Rectal smooth muscle tissue (tissue), 1 donor: ENCODE results near the gene LRRTM4.
"Not testable (repeated sequence)": the region's sequence is repeated elsewhere in the genome, so short reads cannot be mapped to it uniquely, and the experiment has no call there.

ENCODE experiments used
- H3K27ac ChIP-seq: one replicate; pipeline ENCODE4 v1.7.0; 2013; ENCODE audit warnings: low read depth, low read length, inconsistent platforms
- H3K27me3 ChIP-seq: one replicate; pipeline ENCODE4 v1.7.0; 2013; ENCODE audit warnings: low read length; ENCODE audit not compliant: control insufficient read depth, insufficient read depth
- H3K36me3 ChIP-seq: one replicate; pipeline ENCODE4 v1.7.0; 2013; ENCODE audit warnings: low read length; ENCODE audit not compliant: control insufficient read depth, insufficient read depth
- H3K4me1 ChIP-seq: one replicate; pipeline ENCODE4 v1.7.0; 2013; ENCODE audit warnings: low read length; ENCODE audit not compliant: control insufficient read depth, insufficient read depth
- H3K4me3 ChIP-seq: one replicate; pipeline ENCODE4 v1.7.0; 2013; ENCODE audit warnings: low read length
- H3K9ac ChIP-seq: one replicate; pipeline ENCODE4 v1.7.0; 2013; ENCODE audit warnings: low read length

The LRRTM4 gene

DNA sequence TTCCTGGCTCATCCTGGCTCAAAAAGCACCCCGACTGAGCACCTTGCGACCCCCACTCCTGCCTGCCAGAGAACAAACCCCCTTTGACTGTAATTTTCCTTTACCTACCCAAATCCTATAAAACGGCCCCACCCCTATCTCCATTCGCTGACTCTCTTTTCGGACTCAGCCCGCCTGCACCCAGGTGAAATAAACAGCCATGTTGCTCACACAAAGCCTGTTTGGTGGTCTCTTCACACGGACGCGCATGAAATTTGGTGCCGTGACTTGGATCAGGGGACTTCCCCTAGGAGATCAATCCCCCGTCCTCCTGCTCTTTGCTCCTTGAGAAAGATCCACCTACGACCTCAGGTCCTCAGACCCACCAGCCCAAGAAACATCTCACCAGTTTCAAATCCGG, 433.8 kb downstream of the LRRTM4 start:
- not testable (repeated sequence) for H3K27me3 ChIP-seq, H3K9ac ChIP-seq, H3K4me3 ChIP-seq, H3K4me1 ChIP-seq, H3K27ac ChIP-seq, H3K36me3 ChIP-seq

DNA sequence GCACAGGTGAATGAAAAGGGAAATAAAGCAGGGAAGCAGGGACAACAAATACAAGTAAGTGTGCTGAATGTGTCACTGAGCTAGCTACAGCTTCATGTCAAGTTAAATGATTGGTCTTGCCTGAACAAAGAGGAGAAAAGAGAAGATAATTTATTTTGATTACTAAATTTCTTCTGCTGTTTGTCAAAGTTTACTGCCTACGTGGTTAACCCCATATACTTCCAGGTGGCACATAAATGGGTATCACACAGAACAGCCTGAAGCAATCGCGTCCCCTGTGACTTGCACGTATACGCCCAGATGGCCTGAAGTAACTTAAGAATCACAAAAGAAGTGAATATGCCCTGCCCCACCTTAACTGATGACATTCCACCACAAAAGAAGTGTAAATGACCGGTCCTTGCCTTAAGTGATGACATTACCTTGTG, 434.2 kb downstream of the LRRTM4 start:
- no peaks in the 10 kb centered on the region for H3K27me3 ChIP-seq
- H3K36me3 ChIP-seq, result no peaks in the 10 kb centered on the region
- no peak overlapping the region for H3K4me3 ChIP-seq
- H3K27ac ChIP-seq, result no peak overlapping the region
- no peaks in the 10 kb centered on the region for H3K4me1 ChIP-seq
- no peak overlapping the region for H3K9ac ChIP-seq

DNA sequence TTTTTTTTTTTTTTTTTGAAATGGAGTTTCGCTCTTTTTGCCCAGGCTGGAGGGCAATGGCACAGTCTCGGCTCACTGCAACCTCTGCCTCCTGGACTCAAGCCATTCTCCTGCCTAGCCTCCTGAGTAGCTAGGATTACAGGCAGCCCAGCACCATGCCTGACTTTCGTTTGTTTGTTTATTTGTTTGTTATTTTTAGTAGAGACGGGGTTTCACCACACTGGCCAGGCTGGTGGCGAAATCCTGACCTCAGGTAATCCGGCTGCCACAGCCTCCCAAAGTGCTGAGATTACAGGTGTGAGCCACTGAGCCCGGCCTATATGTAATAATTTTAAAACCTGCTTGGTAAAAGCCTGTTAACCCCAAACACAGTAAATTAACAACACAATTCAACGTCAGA, 435.7 kb downstream of the LRRTM4 start:
- Histone ChIP-seq H3K4me1 (no peaks in the 10 kb centered on the region), H3K27ac (no peak overlapping the region), H3K36me3 (no peaks in the 10 kb centered on the region), H3K9ac (no peak overlapping the region), H3K4me3 (no peak overlapping the region), H3K27me3 (no peaks in the 10 kb centered on the region)

DNA sequence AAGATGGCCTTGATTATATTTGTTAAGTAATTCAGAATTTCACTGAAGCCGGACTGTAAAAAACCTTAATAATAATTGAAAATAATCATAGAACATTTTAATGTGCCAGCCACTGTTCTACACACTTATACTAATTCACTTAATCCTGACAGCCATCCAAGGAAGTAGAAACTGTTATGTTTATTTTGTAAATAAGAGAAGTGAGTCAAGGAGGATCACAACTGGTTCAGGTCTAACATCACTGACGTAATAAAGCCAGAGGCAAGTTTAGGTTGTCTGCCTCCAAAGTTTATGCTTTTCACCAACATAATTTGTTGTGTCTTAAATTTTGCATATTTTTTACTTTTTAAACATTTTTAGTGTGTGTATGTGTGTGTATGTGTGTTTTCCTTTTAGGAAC, 436.1 kb downstream of the LRRTM4 start:
- Histone ChIP-seq H3K27ac (no peak overlapping the region), H3K4me3 (no peak overlapping the region), H3K27me3 (no peaks in the 10 kb centered on the region)

DNA sequence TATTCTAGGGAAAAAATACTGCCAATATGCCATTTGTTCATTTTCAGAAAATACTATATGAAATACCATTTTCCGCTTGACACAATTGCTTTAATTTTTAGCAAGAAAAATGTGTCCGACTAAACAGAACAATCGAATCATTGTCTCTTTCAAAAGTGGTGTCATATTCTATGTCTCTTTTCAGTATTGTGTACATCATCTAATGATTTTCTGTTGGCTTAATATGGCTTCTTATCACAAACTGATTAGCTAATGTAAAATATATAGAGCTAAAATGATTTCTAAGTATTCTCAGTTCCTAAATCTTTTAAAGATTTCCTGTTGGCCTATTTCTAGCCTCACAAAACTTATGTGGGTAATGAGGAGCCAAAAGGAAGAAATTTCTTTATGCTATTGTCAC, 436.6 kb downstream of the LRRTM4 start:
- Histone ChIP-seq H3K9ac (no peak overlapping the region), H3K4me1 (no peaks in the 10 kb centered on the region), H3K36me3 (no peaks in the 10 kb centered on the region), H3K4me3 (no peak overlapping the region), H3K27ac (no peak overlapping the region), H3K27me3 (no peaks in the 10 kb centered on the region)

More for the DNA sequence above, 436.1 kb downstream of the LRRTM4 start:
- no peaks in the 10 kb centered on the region for H3K4me1 ChIP-seq
- H3K9ac ChIP-seq, result no peak overlapping the region
- H3K36me3 ChIP-seq, result no peaks in the 10 kb centered on the region

DNA sequence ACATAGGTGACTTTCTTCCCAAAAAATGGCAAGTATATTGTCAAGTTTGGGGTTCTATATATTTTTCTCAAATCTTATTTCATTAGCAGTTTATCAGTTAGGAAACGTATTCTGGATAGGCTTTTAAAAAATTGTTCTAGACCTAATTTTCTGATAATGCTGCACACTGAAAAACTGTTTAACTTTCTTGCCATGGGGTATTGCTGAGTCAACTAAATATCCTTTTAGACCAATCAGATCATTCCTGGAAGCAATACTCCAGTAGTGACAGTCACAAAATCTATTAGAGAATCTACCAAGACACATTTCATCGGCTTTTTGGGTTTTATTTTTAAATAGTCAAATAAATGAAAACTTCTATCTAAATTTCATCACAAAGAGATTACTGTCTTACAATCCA, 440.6 kb downstream of the LRRTM4 start:
- Histone ChIP-seq H3K27ac (no peak overlapping the region), H3K27me3 (no peaks in the 10 kb centered on the region), H3K36me3 (no peaks in the 10 kb centered on the region), H3K4me3 (no peak overlapping the region), H3K9ac (no peak overlapping the region), H3K4me1 (no peaks in the 10 kb centered on the region)

DNA sequence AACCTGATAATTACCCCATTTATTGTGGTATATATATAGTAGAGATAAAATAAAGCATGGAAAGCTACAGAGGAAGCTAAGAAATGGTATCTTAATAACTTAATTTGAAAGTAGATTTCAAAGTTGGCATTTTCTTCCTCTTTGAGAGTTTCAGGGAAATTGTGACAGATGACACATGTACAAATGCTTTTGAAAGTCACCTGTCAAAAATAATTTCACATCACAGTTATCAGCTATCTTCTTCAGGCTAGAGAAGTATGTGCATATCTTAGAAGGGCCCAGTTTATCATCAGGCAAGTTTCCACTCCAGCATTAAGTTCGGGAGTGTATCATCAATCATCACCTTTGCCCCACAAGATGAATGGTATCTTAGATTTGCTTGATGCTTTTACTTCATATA, 457.9 kb downstream of the LRRTM4 start:
- no peak overlapping the region for H3K4me3 ChIP-seq
- no peak overlapping the region for H3K9ac ChIP-seq
- H3K27ac ChIP-seq, result no peak overlapping the region
- H3K36me3 ChIP-seq, result no peaks in the 10 kb centered on the region
- H3K4me1 ChIP-seq, result no peaks in the 10 kb centered on the region
- H3K27me3 ChIP-seq, result no peaks in the 10 kb centered on the region

DNA sequence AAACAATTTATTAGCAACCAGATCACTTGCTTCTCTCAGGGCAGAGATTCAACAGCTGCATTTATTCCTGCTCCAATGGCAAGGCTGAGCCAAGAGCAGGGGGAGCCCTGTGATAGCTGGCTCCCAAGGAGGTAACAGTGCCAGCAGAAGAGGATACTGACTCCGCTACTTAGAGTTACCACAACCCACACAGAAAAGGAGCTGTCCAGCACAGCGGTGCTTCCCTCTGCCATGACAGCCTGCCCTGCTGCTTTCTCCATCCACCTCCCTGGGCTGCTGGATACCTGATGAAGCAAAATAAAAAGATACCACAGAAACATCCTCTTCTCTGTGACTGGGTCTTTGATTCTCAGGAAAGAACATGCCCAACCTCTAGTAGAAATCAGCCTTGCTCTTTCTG, 467.2 kb downstream of the LRRTM4 start:
- no peak overlapping the region for H3K27ac ChIP-seq
- no peaks in the 10 kb centered on the region for H3K36me3 ChIP-seq
- no peaks in the 10 kb centered on the region for H3K4me1 ChIP-seq
- H3K27me3 ChIP-seq, result no peaks in the 10 kb centered on the region
- H3K9ac ChIP-seq, result no peak overlapping the region
- H3K4me3 ChIP-seq, result no peak overlapping the region

DNA sequence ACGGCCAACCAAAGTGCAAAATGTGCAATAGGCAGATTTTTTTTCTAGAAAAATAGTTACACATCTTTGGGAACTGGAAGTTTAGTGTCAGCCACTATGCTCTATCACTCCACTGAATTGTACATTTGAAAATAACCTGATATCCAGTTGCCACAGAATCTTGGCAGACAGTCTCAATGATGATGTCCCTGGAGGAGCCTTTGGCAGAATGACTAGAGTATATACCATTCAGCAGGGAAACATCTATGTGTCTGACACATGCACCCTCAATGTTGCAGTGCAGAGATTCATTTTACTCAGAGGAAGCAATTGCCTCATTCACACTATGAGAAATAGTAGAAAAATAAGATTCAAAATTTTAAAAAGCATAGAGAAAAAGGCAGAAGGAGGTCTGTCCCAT, 475.8 kb downstream of the LRRTM4 start:
- no peak overlapping the region for H3K9ac ChIP-seq
- no peaks in the 10 kb centered on the region for H3K4me1 ChIP-seq
- H3K27me3 ChIP-seq, result no peaks in the 10 kb centered on the region
- H3K27ac ChIP-seq, result no peak overlapping the region
- no peaks in the 10 kb centered on the region for H3K36me3 ChIP-seq
- no peak overlapping the region for H3K4me3 ChIP-seq

DNA sequence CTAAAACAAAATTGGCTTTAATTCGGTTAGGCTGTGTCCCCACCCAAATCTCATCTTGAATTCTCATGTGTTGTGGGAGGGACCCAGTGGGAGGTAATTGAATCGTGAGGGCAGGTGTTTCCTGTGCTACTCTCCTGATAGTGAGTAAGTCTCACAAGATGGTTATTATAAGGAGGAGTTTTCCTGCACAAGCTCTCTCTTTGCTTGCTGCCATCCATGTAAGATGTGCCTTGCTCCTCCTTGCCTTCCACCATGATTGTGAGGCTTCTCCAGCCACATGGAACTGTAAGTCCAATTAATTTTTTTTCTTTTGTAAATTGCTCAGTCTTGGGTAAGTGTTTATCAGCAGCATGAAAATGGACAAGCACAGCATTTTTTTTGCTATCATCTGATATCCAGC, 476.7 kb downstream of the LRRTM4 start:
- not testable (repeated sequence) for H3K4me3 ChIP-seq, H3K27me3 ChIP-seq, H3K9ac ChIP-seq, H3K27ac ChIP-seq, H3K36me3 ChIP-seq, H3K4me1 ChIP-seq

DNA sequence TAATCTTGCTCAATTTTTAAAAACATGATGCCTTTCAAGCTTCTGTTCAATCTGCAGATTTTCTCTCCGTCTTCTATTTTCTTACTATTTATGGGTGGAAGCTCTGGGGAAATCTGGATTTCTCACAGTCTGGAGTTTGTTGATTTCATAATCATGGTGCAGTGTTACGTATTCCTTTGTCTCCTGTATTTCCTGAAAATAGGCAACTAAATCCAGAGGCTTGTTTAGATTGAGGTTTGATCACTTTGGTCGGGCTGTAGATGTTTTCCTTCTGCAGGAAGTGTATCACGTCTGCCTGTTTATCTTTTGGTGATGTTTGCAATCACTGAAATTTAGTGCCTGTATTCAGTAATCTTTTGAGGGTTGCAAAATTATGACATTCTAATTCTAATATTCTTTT, 487.7 kb downstream of the LRRTM4 start:
- no peak overlapping the region for H3K27ac ChIP-seq
- no peak overlapping the region for H3K9ac ChIP-seq
- H3K27me3 ChIP-seq, result no peaks in the 10 kb centered on the region
- H3K36me3 ChIP-seq, result no peaks in the 10 kb centered on the region
- H3K4me1 ChIP-seq, result no peaks in the 10 kb centered on the region
- H3K4me3 ChIP-seq, result no peak overlapping the region

DNA sequence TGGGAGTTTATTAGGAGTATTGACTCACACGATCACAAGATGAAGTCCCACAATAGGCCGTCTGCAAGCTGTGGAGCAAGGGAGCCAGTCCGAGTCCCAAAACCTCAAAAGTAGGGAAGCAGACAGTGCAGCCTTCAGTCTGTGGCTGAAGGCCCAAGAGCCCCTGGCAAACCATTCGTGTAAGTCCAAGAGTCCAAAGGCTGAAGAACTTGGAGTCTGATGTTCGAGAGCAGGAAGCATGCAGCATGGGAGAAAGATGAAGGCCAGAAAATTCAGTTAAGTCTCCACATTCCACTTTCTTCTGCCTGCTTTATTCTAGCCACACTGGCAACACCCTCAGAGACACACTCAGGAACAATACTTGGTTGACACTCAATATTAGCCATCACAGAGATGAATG, 492.9 kb downstream of the LRRTM4 start:
- H3K4me1 ChIP-seq, H3K27me3 ChIP-seq, H3K36me3 ChIP-seq, H3K27ac ChIP-seq, H3K4me3 ChIP-seq, H3K9ac ChIP-seq: not testable (repeated sequence)

DNA sequence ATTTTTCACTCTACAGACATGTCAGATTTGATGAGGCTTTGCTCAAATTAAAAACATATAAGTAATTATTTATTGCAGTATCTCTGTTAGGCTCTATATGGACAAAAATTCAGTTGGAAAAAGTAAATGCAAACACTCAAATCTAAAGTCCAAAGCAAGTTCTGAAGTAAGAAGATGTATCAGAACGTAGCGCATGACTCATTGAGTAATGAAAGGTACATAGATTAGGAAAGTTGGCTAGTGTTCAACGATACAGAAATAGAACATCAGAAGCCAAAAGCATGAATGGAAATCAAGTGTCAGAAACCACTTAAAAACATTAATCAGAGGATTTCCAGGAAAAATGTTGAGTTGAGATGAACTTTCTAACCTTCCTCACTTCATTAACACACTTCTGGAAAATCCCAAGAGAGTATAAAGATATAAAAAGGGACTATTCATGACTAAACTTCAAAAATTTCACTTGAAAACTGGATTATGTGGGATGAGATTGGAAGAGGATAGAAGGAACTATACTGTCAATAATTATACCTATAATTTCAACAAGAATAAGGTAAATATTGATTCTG, 494.1 kb downstream of the LRRTM4 start:
- H3K36me3 ChIP-seq, result no peaks in the 10 kb centered on the region
- no peak overlapping the region for H3K27ac ChIP-seq
- no peaks in the 10 kb centered on the region for H3K27me3 ChIP-seq
- H3K4me1 ChIP-seq, result no peaks in the 10 kb centered on the region
- H3K4me3 ChIP-seq, result no peak overlapping the region
- no peak overlapping the region for H3K9ac ChIP-seq
